NCI-H1092 (cell line): ENCODE results near the gene TMEM178A.

Source experiments
- DNase-seq: peaks from one replicate; lab custom pipeline; 2025; lab: John Stamatoyannopoulos, UW

The TMEM178A gene

GRCh38 chr2:39679805-39680204, 14.1 kb downstream of the TMEM178A start:
- DNase-seq = no peak

GRCh38 chr2:39682066-39682692, 16.5 kb downstream of the TMEM178A start:
- DNase-seq = no peak

GRCh38 chr2:39683022-39683699, 17.4 kb downstream of the TMEM178A start:
- DNase-seq = no peak

- DNase-seq = no peak
These were observed 18.7 kb downstream of the TMEM178A start for GRCh38 chr2:39684464-39684863.

GRCh38 chr2:39685126-39685525, 19.4 kb downstream of the TMEM178A start:
- no peak for DNase-seq

GRCh38 chr2:39686456-39686855, 20.7 kb downstream of the TMEM178A start:
- DNase-seq = no peak

DNA sequence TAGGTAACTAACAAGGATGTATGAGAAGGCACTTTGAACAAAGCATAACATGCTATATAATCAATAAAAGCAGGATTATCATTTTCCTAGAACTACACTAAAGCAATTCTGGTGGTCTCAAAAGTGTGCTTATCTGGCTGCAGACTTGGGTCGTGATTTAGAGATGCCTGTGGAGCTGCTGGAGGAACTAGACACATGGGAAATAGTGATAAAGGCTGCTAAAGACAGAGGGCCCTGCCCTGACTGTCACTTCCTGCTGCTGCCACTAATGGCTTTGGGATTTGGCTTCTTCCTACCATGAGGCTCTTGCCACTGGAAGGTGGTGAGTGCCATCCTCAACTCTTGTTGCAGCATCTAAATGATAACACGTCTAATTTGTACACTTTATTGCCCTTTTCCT, 22.5 kb downstream of the TMEM178A start:
- DNase-seq = no peak

GRCh38 chr2:39689272-39689841, 23.6 kb downstream of the TMEM178A start:
- DNase-seq = no peak

GRCh38 chr2:39689876-39690275, 24.2 kb downstream of the TMEM178A start:
- DNase-seq = no peak

DNA sequence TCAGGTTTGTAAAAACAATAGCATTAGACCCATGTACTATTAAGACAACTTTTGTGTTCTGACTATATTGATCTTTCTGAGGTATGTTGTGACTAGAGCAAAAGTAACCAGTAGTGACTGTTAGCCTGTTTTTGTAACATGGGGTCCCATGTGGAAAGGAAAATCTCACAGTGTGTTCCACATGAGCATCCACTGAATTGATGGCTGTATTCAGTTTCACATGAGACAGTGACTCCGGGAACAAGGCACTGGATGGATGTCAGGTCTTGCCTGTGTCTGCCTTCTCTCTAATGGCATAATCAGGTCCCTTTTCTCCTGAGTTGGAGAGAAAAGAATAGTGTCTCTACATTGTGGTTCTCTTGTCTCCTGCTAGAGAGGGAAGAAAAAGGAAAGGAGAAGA, 27.5 kb downstream of the TMEM178A start:
- no peak for DNase-seq

- peak; percentile 66 for DNase-seq
These were observed 30.4 kb downstream of the TMEM178A start for GRCh38 chr2:39696101-39696553.

GRCh38 chr2:39696838-39697237, 31.1 kb downstream of the TMEM178A start:
- no peak for DNase-seq

DNA sequence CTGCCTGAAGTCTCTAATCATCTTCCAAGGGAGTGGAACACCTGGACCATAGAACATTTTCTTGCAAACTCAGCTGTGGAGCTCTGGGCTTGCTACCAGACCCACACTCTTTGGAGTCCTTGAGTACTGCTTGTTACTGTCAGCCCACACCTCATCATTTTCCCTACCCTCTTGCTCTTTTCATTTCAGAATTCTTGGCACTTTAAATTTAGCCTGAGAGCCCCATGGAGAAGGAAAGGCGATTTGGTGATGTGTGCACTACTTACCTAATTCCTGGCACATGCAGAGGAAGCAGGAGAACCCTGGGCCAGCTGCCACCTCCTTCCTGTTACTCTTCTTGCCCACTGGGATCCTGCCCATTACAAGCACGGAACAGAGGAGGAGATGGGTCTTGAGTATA, 31.7 kb downstream of the TMEM178A start:
- DNase-seq = no peak

- DNase-seq = no peak
These were observed 35.4 kb downstream of the TMEM178A start for GRCh38 chr2:39701137-39701536.

DNA sequence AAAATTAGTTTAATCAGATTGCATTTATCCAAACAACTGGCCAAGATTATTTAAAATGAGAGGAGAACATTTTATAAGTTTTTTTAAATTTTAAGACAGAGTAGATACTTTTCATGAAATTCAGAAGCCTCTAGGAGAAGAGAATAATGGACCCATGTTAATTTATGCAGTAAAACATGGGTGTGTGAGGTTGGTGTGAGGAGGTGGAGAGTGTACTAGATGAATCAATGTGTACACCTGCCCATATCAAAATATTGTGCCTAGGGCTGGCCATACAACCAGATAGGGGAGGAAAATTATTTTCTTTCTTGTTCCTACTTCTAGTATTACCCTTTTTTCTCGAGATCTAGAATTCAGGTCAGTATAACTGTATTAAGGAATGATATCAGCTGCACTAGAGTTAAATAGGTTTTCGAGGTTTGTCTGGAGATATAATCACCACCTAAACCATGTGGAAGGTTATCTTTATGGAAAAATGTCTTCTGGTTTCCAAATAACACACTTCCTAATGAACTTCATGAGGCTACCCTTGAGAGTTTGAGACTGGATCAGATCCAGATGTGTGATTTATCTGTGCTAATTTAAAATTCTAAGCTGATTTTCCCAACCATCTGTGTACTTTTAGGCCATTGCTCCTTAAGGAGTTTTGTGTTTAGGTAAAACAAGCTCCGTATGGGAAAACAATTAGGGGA, 37.6 kb downstream of the TMEM178A start:
- no peak for DNase-seq

- no peak for DNase-seq
These were observed 38.8 kb downstream of the TMEM178A start for GRCh38 chr2:39704540-39704939.

DNA sequence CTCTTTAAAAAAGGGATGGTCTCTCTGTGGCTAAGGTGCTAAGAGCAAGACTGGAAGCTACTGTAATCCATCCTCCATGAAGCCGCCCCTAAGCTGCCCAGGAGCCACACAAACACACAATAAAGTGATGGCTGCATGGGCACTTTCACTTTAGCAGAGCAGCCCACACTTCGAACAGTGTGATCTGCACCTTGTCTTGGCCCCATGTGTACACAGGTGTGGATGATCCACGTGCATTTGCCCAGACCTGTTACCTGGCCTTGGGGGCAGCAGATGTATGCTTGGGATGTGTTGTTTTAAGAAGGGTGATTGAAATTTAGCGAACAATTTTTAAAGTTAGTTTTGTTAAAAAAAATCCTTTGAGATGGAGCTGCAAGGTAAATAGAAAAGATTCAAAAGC, 39.9 kb downstream of the TMEM178A start:
- DNase-seq = no peak

GRCh38 chr2:39706312-39706711, 40.6 kb downstream of the TMEM178A start:
- DNase-seq = no peak

DNA sequence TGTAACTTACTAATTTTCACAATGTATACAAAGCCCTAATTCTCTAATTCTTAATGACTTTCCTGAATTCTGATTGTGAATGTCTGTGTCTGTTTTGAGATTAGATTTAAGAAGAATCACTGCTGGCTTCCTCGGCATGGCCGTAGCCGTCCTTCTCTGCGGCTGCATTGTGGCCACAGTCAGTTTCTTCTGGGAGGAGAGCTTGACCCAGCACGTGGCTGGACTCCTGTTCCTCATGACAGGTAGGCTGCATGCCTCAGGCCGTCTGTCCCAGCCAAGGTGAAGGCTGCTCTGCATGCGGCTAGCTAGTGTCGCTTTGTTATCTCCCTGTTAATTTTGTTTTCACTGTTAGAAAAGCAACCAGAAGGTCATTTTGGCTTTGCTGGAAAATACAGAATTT, 41.2 kb downstream of the TMEM178A start:
- DNase-seq = no peak

DNA sequence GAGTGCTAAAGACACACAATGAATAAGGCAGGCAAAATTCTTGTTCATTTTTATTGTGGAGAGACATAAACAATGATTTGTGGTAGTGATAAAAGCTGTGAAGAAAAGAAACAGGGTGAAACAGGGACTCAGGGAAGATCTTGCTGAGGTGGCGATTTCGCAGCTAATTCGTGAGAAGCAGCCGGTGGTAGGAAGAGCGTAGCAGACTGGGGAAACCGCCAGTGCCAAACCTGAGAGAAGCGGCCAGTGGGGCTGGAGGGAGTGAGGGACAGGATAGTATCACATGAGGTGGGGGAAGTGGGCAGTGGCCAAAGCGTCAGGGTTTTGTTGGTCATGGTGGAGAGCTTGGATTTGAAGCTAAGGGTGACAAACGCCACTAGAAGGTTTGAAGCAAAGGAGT, 42.3 kb downstream of the TMEM178A start:
- no peak for DNase-seq

DNA sequence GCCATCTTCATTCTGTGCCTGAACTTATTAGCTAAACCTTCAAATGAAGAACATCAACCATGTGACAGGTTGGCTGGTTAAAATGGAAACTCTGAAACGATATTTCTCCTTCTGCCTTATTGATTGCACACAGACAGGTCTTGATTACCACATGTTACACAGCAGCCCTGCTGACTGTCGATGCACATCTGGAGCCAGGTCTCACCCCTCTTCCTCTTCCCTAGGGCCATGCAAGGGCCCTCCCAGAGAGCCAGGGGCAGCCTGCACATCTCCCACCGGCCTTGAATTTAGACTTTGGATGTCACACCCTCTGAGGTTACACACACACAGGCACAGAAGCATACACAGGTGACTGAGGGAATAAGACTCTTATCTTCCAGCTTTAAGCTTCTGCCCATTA, 45.1 kb downstream of the TMEM178A start:
- DNase-seq = no peak

DNA sequence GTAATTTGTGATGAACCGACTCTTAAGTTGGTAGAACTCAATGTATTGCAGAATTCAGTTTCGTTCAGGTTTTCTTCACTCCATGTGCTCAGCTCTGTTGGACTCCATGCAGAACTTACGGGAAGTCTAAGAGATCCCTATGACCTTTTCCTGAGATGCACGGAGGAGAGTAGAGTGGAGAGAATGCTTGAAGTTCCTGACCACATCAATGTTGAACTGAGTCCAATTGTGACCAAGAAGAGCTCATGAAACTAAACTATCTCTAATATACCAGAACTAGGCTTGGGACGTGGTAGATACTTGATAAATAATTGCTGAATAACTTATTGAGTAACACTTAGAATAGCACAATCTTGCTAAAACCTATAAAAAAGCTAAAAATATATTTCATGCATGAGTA, 47.2 kb downstream of the TMEM178A start:
- DNase-seq = no peak

DNA sequence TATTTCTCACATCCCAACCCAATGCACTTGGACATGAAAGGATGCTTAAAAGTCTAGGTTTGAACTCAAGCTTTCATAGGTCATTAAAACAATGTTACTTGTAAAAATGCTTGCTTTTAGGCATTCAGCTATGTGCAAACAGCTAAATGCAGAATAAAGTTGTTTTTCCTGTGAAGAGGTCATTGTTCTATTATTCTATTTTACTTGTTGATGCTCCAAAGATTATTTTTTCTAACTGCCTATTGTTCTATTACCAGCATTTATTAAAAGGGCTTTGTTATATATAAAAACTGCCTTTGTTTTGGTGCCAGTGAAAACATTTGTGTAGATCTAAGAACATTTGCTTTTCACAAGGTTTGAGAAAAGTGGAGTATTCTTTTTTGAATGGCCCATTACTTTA, 49.4 kb downstream of the TMEM178A start:
- no peak for DNase-seq
